GM18867 (cell line): ENCODE data around the gene PTPMT1.
"Not testable (repeated sequence)": the region's sequence is repeated elsewhere in the genome, so short reads cannot be mapped to it uniquely, and the experiment has no call there.

Source experiments
- ATAC-seq: cut with Tn5 transposase; IDR thresholded peaks from one replicate; pipeline ENCODE4 v1.9.1; 2021; ENCODE audit warnings: mild to moderate bottlenecking, moderate library complexity; ENCODE audit not compliant: unreplicated experiment

The PTPMT1 gene

GRCh38 chr11:47565340-47566148, at the start of gene PTPMT1:
Gene PTPMT1 (plus strand): TSS chr11:47565599. CDS start chr11:47565623, 24 bp downstream.
- peak; percentile 89 for ATAC-seq

- no peak for ATAC-seq
These were observed 49.2 kb upstream of the PTPMT1 start for GRCh38 chr11:47516155-47516554.

- no peak for ATAC-seq
These were observed 48.2 kb upstream of the PTPMT1 start for GRCh38 chr11:47516984-47517853.

GRCh38 chr11:47518212-47518964, 47.0 kb upstream of the PTPMT1 start:
- no peak for ATAC-seq

GRCh38 chr11:47523490-47524225, 41.7 kb upstream of the PTPMT1 start:
- ATAC-seq, result no peak

- no peak for ATAC-seq
These were observed 41.0 kb upstream of the PTPMT1 start for GRCh38 chr11:47524291-47524874.

GRCh38 chr11:47526032-47526431, 39.4 kb upstream of the PTPMT1 start:
- not testable (repeated sequence) for ATAC-seq

GRCh38 chr11:47527186-47527585, 38.2 kb upstream of the PTPMT1 start:
- ATAC-seq, result no peak

GRCh38 chr11:47529951-47530350, 35.4 kb upstream of the PTPMT1 start:
- no peak for ATAC-seq

GRCh38 chr11:47530721-47531120, 34.7 kb upstream of the PTPMT1 start:
- ATAC-seq, result not testable (repeated sequence)

- no peak for ATAC-seq
These were observed 33.7 kb upstream of the PTPMT1 start for GRCh38 chr11:47531666-47532065.

- ATAC-seq, result no peak
These were observed 32.7 kb upstream of the PTPMT1 start for GRCh38 chr11:47532597-47533213.

GRCh38 chr11:47533690-47534151, 31.7 kb upstream of the PTPMT1 start:
- no peak for ATAC-seq

- ATAC-seq, result no peak
These were observed 30.6 kb upstream of the PTPMT1 start for GRCh38 chr11:47534704-47535251.

GRCh38 chr11:47536915-47537314, 28.5 kb upstream of the PTPMT1 start:
- no peak for ATAC-seq

- ATAC-seq, result no peak
These were observed 26.4 kb upstream of the PTPMT1 start for GRCh38 chr11:47538741-47539565.

- ATAC-seq, result no peak
These were observed 25.7 kb upstream of the PTPMT1 start for GRCh38 chr11:47539681-47540039.

- ATAC-seq, result no peak
These were observed 24.3 kb upstream of the PTPMT1 start for GRCh38 chr11:47541070-47541469.
